HG02798 (cell line): ENCODE results near the gene COA8.

Experiments
- ATAC-seq: cut with Tn5 transposase; IDR thresholded peaks from one replicate; pipeline ENCODE4 v1.9.1; 2021; ENCODE audit warnings: mild to moderate bottlenecking; ENCODE audit not compliant: unreplicated experiment, poor library complexity

Gene COA8

GRCh38 chr14:103547941-103548462, 14.8 kb upstream of the COA8 start:
- ATAC-seq, result no peak

DNA sequence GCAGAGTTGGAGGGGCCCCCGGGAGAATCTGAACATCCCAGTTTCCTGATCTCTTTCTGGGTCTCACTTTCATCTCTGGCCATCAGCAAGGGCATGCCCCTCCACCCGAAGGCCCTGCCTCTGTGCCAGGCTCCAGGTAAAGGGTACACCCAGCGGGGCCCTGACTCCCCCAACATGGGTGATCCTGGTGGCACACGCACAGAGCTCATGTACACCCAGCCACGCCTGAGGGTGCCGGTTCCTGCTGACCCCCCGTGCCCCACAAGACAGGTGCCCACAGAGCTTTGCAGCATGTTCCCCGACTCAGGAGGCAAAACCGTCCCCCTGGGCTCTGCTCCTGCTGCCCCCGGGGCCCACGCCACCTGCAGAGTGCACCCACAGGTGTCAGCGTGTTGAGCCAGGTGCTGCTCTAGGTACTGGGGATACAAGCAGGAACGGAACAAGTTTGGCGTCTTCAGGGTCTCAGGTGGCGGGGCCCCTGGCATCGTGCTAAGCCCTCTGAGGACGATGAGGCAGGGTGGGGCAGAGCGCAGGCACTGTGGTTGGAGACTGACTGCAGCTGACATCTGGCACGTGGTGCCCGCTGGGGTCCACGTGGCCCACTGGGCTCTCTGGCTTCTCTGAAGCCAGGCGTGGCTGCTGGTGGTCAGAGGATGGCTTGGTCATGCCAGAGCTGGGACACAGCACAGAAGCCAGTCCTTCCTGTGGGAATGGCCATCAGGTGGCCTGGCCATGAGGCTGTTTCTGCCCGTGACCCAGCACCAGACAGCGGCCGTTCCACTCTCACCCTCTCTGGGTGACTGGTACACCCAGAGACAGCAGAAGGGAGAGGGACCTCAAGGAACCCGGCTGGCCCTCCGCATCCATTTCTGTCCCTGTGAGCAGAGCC, 14.1 kb upstream of the COA8 start:
- ATAC-seq, result no peak

DNA sequence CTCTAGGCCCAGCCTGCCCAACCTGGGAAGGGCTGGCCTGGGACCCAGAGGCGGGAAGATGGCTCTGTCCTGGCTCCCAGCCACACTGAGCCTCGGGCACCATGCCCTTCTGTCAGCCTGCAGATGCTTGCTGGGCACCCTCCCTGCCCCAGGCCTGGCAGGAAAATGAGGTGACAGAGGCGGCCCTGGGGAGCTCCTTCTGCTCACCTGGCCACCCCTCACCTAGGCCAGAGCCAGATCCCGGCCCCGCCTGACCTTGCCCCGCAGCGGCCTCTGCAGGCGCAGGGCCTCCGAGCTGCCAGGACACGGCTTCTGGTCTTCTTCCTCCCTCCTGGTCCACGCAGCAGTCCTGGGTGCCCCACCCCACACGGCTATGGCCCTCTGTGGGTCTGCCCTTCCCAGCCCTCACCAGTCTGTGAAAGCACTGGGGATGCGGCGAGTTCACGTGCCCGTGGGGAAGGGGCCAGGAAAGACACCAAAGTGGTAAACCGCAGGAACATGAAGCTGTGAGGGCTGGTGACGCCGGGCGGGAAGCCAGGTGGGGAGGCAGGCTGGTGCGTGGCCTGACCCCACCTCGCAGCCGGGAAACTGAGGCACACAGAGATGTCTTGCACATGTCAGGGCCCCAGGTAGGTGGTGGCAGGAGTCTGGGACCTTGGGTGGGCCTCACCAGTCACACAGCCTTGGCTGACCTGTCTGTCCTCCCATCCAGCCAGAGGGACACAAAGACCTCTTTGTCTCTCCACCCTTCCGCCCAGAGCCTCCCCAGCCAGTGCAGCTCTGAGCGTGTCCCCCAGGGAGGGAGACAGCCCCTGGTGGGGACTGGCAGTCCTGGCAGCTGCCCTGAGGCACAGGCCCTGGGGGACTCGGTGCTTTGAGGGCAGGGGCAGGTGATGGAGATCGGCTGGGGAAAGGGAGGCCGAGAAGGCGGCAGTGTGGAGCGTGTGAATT, 13.1 kb upstream of the COA8 start:
- ATAC-seq, result no peak

GRCh38 chr14:103550451-103551337, 12.1 kb upstream of the COA8 start:
- no peak for ATAC-seq

DNA sequence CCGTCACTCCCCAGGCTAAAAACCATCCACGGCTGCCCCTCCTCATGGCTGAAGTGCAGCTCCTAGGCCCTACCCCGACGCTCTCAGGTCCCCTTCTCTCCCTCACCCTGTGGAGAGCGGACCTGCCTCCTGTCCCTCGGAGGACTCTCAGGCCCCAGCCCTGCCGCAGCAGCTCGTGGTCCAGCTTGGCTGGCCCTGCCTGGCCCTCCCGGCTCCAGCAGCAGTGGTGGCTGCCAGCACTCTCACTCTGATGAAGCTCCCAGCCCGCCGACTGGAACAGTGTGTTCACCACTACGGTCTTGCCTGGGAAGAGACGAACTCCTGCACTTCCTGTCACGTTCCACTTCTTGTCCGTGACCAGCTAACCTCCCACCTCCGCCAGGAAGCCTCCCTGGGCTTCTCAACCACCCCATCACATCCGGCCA, 11.4 kb upstream of the COA8 start:
- no peak for ATAC-seq

DNA sequence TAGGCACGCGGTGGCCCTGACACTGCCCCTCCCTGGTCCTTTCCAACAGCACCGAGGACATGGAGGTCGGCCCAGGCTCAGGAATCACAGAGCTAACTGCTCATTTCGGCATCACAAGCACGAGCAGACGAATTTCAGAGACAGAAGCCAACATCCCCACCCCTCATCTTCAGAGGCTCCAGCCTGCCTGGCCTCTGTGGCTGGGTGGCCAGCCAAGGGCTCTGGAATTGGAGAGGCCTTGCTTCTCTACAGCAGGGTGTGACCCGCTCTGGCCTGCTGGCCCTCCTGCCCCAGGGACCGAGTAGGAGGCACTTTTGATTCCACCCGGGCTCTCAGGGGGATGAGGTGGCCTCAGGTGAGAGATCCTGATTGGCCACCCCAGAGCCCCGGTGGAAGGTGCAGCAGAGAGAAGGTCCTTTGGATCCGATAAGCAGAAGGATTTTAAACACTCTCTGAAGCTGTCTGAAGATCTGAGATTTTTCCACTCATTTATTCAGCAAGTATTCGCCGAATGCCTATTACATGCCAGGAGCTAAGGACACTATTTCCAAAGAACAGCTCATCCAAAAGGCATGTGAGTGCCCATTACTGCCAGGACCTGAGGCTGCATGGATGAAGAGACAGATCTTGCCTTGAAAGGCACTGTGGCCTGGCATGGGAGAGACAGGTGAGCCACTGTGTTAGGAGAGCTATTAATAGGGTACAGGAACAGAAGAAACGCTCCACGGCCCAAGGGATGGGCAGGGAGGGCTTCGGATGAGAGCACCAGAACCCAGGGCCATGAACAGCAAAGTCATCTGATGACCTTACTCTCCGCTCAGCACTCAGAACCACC, 10.5 kb upstream of the COA8 start:
- ATAC-seq, result no peak

DNA sequence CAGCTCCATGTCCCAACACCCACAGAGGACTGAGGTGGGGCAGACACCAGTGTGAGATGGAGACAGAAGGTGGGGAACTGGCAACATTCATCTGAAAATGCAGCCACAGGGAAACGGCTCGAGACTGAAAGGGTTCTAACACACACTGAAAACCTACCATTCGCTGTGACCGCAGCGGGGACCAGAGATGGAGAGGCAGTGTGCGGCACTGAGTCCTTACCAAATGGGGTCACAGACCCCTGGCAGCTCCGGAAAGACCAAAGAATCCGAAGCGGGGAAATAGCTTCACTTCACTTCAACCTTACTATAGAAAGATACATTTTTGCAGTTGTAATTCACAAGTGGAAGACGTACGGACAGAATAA, 9.9 kb upstream of the COA8 start:
- ATAC-seq, result no peak

- ATAC-seq, result no peak
Observed at GRCh38 chr14:103555559-103556337, 7.0 kb upstream of the COA8 start.

DNA sequence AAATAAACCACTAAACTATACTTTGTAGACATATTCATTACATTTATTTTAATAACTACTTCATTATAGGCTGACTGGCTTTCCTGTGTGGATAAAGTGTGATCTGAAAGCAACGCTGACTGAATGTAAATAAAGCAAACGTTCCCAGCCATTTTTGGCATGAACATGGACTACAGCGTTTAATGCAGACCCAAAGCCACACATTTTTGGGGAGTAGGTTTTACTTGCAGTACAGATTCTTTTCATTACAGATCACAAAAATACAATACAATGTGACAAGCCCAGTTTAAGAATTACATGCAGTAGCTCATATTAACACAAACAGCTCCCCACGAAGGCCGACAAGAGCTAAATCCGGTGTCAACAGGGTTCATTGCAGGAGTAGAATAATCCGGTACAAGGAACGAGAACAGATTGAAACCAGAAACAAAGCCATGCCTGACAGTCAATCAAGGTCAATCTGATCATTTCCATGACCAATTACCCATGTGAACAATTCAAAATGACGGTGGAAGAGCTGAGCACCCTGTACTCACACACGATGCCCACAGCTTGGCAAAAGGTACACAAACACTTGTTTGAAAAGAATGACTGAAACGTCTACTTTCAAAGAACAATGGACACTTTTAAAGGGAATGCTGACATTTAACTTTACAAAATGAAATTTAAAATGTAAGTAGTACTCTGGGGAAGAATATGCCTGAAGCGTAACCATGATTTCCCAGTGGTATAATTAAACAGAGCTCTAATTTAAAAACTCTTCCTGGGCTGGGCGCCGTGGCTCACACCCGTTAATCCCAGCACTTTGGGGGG, 5.6 kb upstream of the COA8 start:
- ATAC-seq, result no peak

GRCh38 chr14:103558071-103558882, 4.5 kb upstream of the COA8 start:
- ATAC-seq, result no peak

DNA sequence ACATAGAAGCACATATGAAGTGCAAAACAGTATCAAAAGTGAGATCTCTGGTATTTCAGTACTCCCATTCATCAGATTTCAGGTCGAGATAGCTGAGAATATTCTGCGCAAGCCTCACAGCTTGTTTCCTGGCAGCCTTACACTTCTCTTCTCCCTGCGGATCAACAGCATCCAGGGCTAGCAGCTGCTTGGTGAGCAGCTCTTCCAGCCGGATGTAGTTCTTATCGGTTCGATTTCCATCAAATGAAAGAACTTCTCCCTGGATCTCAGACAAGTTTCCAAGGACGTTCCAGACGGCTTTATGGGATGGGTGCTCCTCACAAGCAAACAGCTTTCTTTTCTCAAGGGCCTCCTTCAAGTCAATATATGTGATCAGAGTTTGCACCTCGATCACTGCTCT, 3.0 kb upstream of the COA8 start:
- no peak for ATAC-seq

DNA sequence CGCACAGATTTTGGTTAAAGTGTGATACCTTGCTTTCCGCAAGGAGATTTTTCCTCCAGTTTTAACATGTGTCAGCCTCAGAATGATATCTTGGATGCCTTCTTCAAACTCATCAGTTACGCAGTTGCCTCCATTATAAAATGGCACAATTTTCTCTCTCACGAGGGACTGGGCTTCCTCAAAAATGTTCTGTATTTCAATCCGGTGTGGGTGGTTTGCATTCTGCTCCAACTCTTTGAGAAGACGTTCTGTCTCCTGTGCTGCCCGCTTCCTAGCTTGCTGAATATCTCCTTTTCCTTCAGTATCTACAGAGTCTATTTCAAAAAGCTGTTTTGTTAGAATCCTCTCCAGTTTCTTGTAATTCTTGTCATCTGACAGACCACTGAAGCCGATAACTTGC, 2.1 kb upstream of the COA8 start:
- ATAC-seq, result no peak

DNA sequence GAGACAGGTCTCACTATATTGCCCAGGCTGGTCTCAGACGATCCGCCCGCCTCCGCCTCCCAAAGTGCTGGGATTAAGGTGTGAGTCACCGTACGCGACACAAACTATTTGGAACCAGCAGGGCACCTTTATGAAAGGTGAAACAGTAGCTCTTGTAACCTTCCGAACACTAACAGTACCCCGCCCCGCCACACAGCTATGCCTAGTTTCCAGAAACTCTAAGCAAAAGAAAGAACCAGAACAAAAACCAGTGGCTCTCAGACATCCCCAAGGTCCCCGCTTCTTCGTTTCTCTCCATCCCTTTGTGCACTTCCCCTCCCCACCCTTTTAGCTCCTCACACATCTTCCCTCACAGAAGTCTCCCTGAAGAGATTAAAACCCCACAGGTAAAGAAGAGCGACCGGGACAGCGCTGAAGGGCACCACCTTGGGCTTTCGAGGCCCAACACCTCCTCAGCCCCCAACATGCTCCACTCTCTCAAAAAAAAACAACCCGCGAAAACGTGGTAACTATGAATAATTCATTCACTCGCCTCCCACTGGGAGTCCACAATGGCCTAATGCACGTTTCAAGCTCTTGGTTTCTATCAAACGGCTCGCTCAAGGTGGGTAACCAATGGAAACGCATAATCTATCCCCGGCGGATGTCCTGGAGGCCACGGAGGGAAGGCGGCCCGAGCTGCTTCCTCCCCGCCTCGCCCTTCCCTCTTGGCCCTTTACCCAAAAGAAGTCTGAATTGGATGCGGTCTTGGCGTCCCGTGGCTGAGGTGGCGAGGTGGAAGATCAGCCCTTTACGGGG, 1.2 kb upstream of the COA8 start:
- peak; percentile 19 for ATAC-seq

DNA sequence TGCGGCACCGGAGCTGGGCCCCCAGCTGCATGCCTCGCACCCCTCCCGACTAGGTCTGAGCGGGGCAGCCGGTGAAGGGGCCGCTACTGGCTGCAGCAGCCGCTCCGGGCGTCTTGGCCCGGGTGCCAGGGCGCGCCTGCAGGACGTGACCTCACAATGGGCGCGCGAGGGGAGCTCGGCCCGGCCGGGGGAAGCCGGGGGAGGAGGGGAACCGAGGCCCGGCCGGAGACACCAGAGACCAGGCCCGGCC, 656 bp upstream of the COA8 start:
- no peak for ATAC-seq

DNA sequence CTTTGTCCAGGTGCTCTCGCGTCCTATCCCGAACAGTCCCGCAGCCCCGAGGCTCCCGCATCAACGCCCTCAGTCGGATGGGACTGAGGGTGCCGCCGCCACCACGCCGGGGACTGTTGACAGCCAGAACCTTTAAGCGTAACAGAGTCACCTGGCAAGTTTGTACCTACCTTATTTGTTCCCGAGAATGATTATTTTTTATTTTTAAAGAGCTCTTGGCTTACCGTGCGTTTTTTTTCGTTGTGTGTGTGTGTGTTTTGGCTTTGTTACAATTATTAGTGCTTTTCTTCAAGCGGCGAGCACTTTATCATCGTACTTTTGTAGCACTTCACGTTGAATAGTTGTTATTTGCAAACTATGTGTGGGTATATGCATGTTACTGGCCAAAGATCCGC, 463 bp downstream of the COA8 start:
- no peak for ATAC-seq

- ATAC-seq, result no peak
Observed at GRCh38 chr14:103563844-103564505, 1.2 kb downstream of the COA8 start.
